ENCODE results near the gene SYNRG.

SYNRG gene

GRCh38 chr17:37604556-37604955 is 4.7 kb downstream of the SYNRG start:
- Histone ChIP-seq H3K4ac (ENCODE audit: low read depth, low read length) (no peak overlapping the region), H3K4me3 (ENCODE audit: low read depth, low read length) (no peak overlapping the region), H3K9ac (ENCODE audit: low read length) (no peak overlapping the region), H3K9me3 (ENCODE audit: insufficient read depth, low read depth, low read length) (no peaks in the 10 kb centered on the region), H3K79me1 (ENCODE audit: low read length) (peaks cover 4% of the 10 kb centered on the region), H3K79me2 (ENCODE audit: control insufficient read depth, insufficient read depth, low read length, poor library complexity) (peaks cover 4% of the 10 kb centered on the region), H2AK5ac (ENCODE audit: low read length) (no peak overlapping the region), H3K18ac (ENCODE audit: low read length) (no peak overlapping the region), H3K14ac (ENCODE audit: low read length) (no peak overlapping the region), H3K4me2 (ENCODE audit: low read length) (no peak overlapping the region), H3K23ac (ENCODE audit: low read length) (no peak overlapping the region), H4K8ac (ENCODE audit: low read depth, low read length) (no peak overlapping the region), H2BK5ac (ENCODE audit: low read depth, low read length, poor library complexity) (no peak overlapping the region), H3K27me3 (ENCODE audit: insufficient read depth, low read length) (no peaks in the 10 kb centered on the region), H3K4me1 (ENCODE audit: control insufficient read depth in 1 of 2, insufficient read depth in 2 of 2, low read length in 2 of 2) (no peaks in the 10 kb centered on the region), H2AFZ (ENCODE audit: insufficient read depth, low read length, poor library complexity) (no peak overlapping the region), H3K36me3 (ENCODE audit: control insufficient read depth in 1 of 2, insufficient read depth in 2 of 2, low read length in 2 of 2) (peaks cover 3 to 5% of the 10 kb centered on the region in 2 experiments), H4K91ac (ENCODE audit: low read depth, low read length) (no peak overlapping the region), H2BK12ac (ENCODE audit: low read length) (no peak overlapping the region), H2BK120ac (ENCODE audit: insufficient read depth, low read length, poor library complexity) (no peak overlapping the region), H3K27ac (ENCODE audit: low read depth, low read length) (no peak overlapping the region), H4K12ac (ENCODE audit: low read depth, low read length) (no peak overlapping the region)
- no CpG with 5 or more reads among the region's 6 CpGs for WGBS (ENCODE audit: extremely low coverage, insufficient coverage, insufficient read length)
- no peak for DNase-seq

- H3K18ac ChIP-seq (ENCODE audit: low read length), result no peak overlapping the region
Measured at GRCh38 chr17:37598145-37598544, 11.1 kb downstream of the SYNRG start.

GRCh38 chr17:37592291-37592690 is 16.9 kb downstream of the SYNRG start:
- Histone ChIP-seq H3K14ac (ENCODE audit: low read length) (no peak overlapping the region), H3K4ac (ENCODE audit: low read depth, low read length) (no peak overlapping the region), H3K79me2 (ENCODE audit: control insufficient read depth, insufficient read depth, low read length, poor library complexity) (no peaks in the 10 kb centered on the region), H2AFZ (ENCODE audit: insufficient read depth, low read length, poor library complexity) (no peak overlapping the region), H2BK120ac (ENCODE audit: insufficient read depth, low read length, poor library complexity) (no peak overlapping the region), H4K12ac (ENCODE audit: low read depth, low read length) (no peak overlapping the region), H3K4me3 (ENCODE audit: low read depth, low read length) (no peak overlapping the region), H3K9me3 (ENCODE audit: insufficient read depth, low read depth, low read length) (no peaks in the 10 kb centered on the region), H2BK5ac (ENCODE audit: low read depth, low read length, poor library complexity) (no peak overlapping the region), H3K4me2 (ENCODE audit: low read length) (no peak overlapping the region), H3K4me1 (ENCODE audit: control insufficient read depth in 1 of 2, insufficient read depth in 2 of 2, low read length in 2 of 2) (no peaks in the 10 kb centered on the region), H3K18ac (ENCODE audit: low read length) (no peak overlapping the region), H2AK5ac (ENCODE audit: low read length) (no peak overlapping the region), H4K8ac (ENCODE audit: low read depth, low read length) (no peak overlapping the region), H4K91ac (ENCODE audit: low read depth, low read length) (no peak overlapping the region), H3K36me3 (ENCODE audit: control insufficient read depth in 1 of 2, insufficient read depth in 2 of 2, low read length in 2 of 2) (peaks cover 9 to 13% of the 10 kb centered on the region in 2 experiments), H2BK12ac (ENCODE audit: low read length) (no peak overlapping the region), H3K27me3 (ENCODE audit: insufficient read depth, low read length) (no peaks in the 10 kb centered on the region), H3K27ac (ENCODE audit: low read depth, low read length) (no peak overlapping the region), H3K23ac (ENCODE audit: low read length) (no peak overlapping the region), H3K9ac (ENCODE audit: low read length) (no peak overlapping the region), H3K79me1 (ENCODE audit: low read length) (no peaks in the 10 kb centered on the region)
- no CpG with 5 or more reads among the region's 6 CpGs for WGBS (ENCODE audit: extremely low coverage, insufficient coverage, insufficient read length)
- no peak for DNase-seq

More at GRCh38 chr17:37598145-37598544, 11.1 kb downstream of the SYNRG start:
- Histone ChIP-seq H3K4me1 (ENCODE audit: control insufficient read depth in 1 of 2, insufficient read depth in 2 of 2, low read length in 2 of 2) (no peaks in the 10 kb centered on the region), H3K9me3 (ENCODE audit: insufficient read depth, low read depth, low read length) (no peaks in the 10 kb centered on the region), H3K23ac (ENCODE audit: low read length) (no peak overlapping the region), H2AK5ac (ENCODE audit: low read length) (no peak overlapping the region), H3K27me3 (ENCODE audit: insufficient read depth, low read length) (no peaks in the 10 kb centered on the region), H2BK5ac (ENCODE audit: low read depth, low read length, poor library complexity) (no peak overlapping the region), H2BK12ac (ENCODE audit: low read length) (no peak overlapping the region), H3K79me1 (ENCODE audit: low read length) (no peaks in the 10 kb centered on the region), H3K27ac (ENCODE audit: low read depth, low read length) (no peak overlapping the region), H4K91ac (ENCODE audit: low read depth, low read length) (no peak overlapping the region), H3K14ac (ENCODE audit: low read length) (no peak overlapping the region), H3K9ac (ENCODE audit: low read length) (no peak overlapping the region), H2BK120ac (ENCODE audit: insufficient read depth, low read length, poor library complexity) (no peak overlapping the region), H4K12ac (ENCODE audit: low read depth, low read length) (no peak overlapping the region), H3K36me3 (ENCODE audit: control insufficient read depth in 1 of 2, insufficient read depth in 2 of 2, low read length in 2 of 2) (peaks cover 8 to 18% of the 10 kb centered on the region in 2 experiments), H3K79me2 (ENCODE audit: control insufficient read depth, insufficient read depth, low read length, poor library complexity) (no peaks in the 10 kb centered on the region), H3K4ac (ENCODE audit: low read depth, low read length) (no peak overlapping the region), H3K4me2 (ENCODE audit: low read length) (no peak overlapping the region), H4K8ac (ENCODE audit: low read depth, low read length) (no peak overlapping the region), H2AFZ (ENCODE audit: insufficient read depth, low read length, poor library complexity) (no peak overlapping the region), H3K4me3 (ENCODE audit: low read depth, low read length) (no peak overlapping the region)
- no CpG with 5 or more reads among the region's 2 CpGs for WGBS (ENCODE audit: extremely low coverage, insufficient coverage, insufficient read length)
- DNase-seq, result no peak

- Histone ChIP-seq H3K79me1 (ENCODE audit: low read length) (no peaks in the 10 kb centered on the region), H3K27ac (ENCODE audit: low read depth, low read length) (no peak overlapping the region), H3K9me3 (ENCODE audit: insufficient read depth, low read depth, low read length) (no peaks in the 10 kb centered on the region), H3K18ac (ENCODE audit: low read length) (no peak overlapping the region), H3K9ac (ENCODE audit: low read length) (no peak overlapping the region), H2BK5ac (ENCODE audit: low read depth, low read length, poor library complexity) (no peak overlapping the region), H3K4me2 (ENCODE audit: low read length) (no peak overlapping the region), H3K79me2 (ENCODE audit: control insufficient read depth, insufficient read depth, low read length, poor library complexity) (no peaks in the 10 kb centered on the region), H2BK12ac (ENCODE audit: low read length) (no peak overlapping the region), H3K14ac (ENCODE audit: low read length) (no peak overlapping the region), H3K4me3 (ENCODE audit: low read depth, low read length) (no peak overlapping the region), H3K23ac (ENCODE audit: low read length) (no peak overlapping the region), H4K91ac (ENCODE audit: low read depth, low read length) (no peak overlapping the region), H2AK5ac (ENCODE audit: low read length) (no peak overlapping the region), H2BK120ac (ENCODE audit: insufficient read depth, low read length, poor library complexity) (no peak overlapping the region), H3K36me3 (ENCODE audit: control insufficient read depth in 1 of 2, insufficient read depth in 2 of 2, low read length in 2 of 2) (peaks cover 18 to 25% of the 10 kb centered on the region in 2 experiments), H3K4me1 (ENCODE audit: control insufficient read depth in 1 of 2, insufficient read depth in 2 of 2, low read length in 2 of 2) (no peaks in the 10 kb centered on the region), H2AFZ (ENCODE audit: insufficient read depth, low read length, poor library complexity) (no peak overlapping the region), H3K4ac (ENCODE audit: low read depth, low read length) (no peak overlapping the region), H4K12ac (ENCODE audit: low read depth, low read length) (no peak overlapping the region), H3K27me3 (ENCODE audit: insufficient read depth, low read length) (no peaks in the 10 kb centered on the region), H4K8ac (ENCODE audit: low read depth, low read length) (no peak overlapping the region)
- no CpG with 5 or more reads among the region's 3 CpGs for WGBS (ENCODE audit: extremely low coverage, insufficient coverage, insufficient read length)
- no peak for DNase-seq
Measured at GRCh38 chr17:37585066-37585465, 24.2 kb downstream of the SYNRG start.
